Neural progenitor cell (in vitro differentiated cells): ENCODE results near the gene FES. TPM values are rescaled to one million over a fixed set of nuclear protein-coding genes. Genes with fewer than 3 reads are reported as not detected.
A peak's percentile ranks its signal among the peaks of the same experiment; 100 is the strongest.

Source experiments
- DNase-seq: peaks from one replicate; pipeline ENCODE4 v3.0.0-alpha.2; 2016; ENCODE audit warnings: low spot score
- H2AFZ ChIP-seq: fragments of 200-600 bp; sonication (generic); replicated peaks from 2 replicates; pipeline ENCODE4 v1.6.1; 2016; ENCODE audit warnings: antibody characterized with exemption
- H3F3A ChIP-seq: fragments of 200-600 bp; sonication (generic); 2 replicates; pipeline ENCODE4 v1.6.1; 2016; ENCODE audit warnings: antibody characterized with exemption, low read depth
- H3K27ac ChIP-seq: fragments of 200-600 bp; sonication (generic); 2 replicates; pipeline ENCODE4 v1.5.1; 2016; ENCODE audit warnings: mild to moderate bottlenecking
- H3K27me3 ChIP-seq: fragments of 200-600 bp; sonication (generic); 2 replicates; pipeline ENCODE4 v1.6.1; 2016; ENCODE audit warnings: mild to moderate bottlenecking, moderate library complexity
- H3K36me3 ChIP-seq: fragments of 200-600 bp; sonication (generic); 2 replicates; pipeline ENCODE4 v1.5.1; 2016
- H3K4me1 ChIP-seq: fragments of 200-600 bp; sonication (generic); 2 replicates; pipeline ENCODE4 v1.6.1; 2016; ENCODE audit warnings: mixed run types
- H3K4me2 ChIP-seq: fragments of 200-600 bp; sonication (generic); 2 replicates; pipeline ENCODE4 v1.6.1; 2016
- H3K4me3 ChIP-seq: fragments of 200-600 bp; sonication (generic); 2 replicates; pipeline ENCODE4 v1.5.1; 2016
- H3K79me2 ChIP-seq: fragments of 200-600 bp; sonication (generic); 2 replicates; pipeline ENCODE4 v1.6.1; 2016; ENCODE audit warnings: low read depth
- H3K9ac ChIP-seq: fragments of 200-600 bp; sonication (generic); 2 replicates; pipeline ENCODE4 v1.6.1; 2016
- H3K9me3 ChIP-seq: fragments of 200-600 bp; sonication (generic); 2 replicates; pipeline ENCODE4 v1.5.1; 2016; ENCODE audit warnings: low read depth
- H4K20me1 ChIP-seq: fragments of 200-600 bp; sonication (generic); 2 replicates; pipeline ENCODE4 v1.6.1; 2016; ENCODE audit warnings: low read depth
- H3K27ac Mint-ChIP-seq: 3 replicates; pipeline ENCODE4 v1.8.0; 2021; ENCODE audit warnings: mixed read lengths
- H3K27me3 Mint-ChIP-seq: 2 replicates; pipeline ENCODE4 v1.8.0; 2022; ENCODE audit warnings: low read depth, mild to moderate bottlenecking, inconsistent platforms, moderate library complexity, mixed read lengths; ENCODE audit not compliant: insufficient read depth
- H3K36me3 Mint-ChIP-seq: 3 replicates; pipeline ENCODE4 v1.8.0; 2021; ENCODE audit warnings: mixed read lengths
- H3K4me1 Mint-ChIP-seq: 3 replicates; pipeline ENCODE4 v1.8.0; 2021; ENCODE audit warnings: mixed read lengths
- H3K4me3 Mint-ChIP-seq: 3 replicates; pipeline ENCODE4 v1.8.0; 2021; ENCODE audit warnings: mild to moderate bottlenecking, moderate library complexity, mixed read lengths
- H3K9me3 Mint-ChIP-seq: 3 replicates; pipeline ENCODE4 v1.8.0; 2020; ENCODE audit warnings: mixed read lengths
- EZH2 ChIP-seq: fragments of 200-600 bp; sonication (generic); IDR thresholded peaks from 2 replicates; pipeline ENCODE4 v1.6.1; 2017; ENCODE audit warnings: antibody characterized with exemption, mild to moderate bottlenecking, moderate library complexity
- EZH2phosphoT487 ChIP-seq: fragments of 200-600 bp; sonication (generic); IDR thresholded peaks from 2 replicates; pipeline ENCODE4 v1.6.1; 2017; ENCODE audit warnings: antibody characterized with exemption
- total RNA-seq: library from RNA; depleted of rRNA; stranded (reverse); fragments of >200 nt; gene quantifications from 2 replicates; pipeline ENCODE4 v1.2.3, GENCODE V29; 2015; ENCODE audit warnings: low replicate concordance
- TF ChIP-seq, protein P1 (sequence below): fragments of 200-600 bp; sonication (generic); IDR thresholded peaks from 2 replicates; pipeline ENCODE4 v1.5.1; 2017; ENCODE audit warnings: antibody characterized with exemption, mild to moderate bottlenecking

The FES gene
- total RNA-seq, 1 donor from 2014 or later: 11.7 TPM

DNA sequence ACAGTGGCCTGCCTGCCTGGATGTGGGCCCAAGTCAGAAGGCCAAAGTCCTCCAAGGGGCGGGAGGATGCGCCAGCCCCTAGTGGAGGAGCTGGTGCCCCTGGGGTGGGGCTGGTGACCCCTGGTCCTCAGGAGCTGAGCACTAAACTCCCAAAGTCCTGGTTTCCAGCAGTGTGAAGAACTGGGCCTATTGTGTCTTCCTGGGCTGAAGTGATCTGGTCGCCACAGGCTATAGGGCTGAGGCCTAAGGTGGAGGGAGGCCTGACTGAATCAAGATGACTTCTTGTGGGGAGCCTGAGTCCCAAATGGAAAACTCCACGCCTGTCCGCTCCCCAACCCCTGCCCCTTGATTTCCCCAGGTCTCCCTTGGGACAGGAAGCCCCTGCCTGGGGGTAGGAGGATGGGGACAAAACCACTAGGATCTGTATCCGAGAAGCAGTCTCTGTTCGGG lies 753 bp upstream of the FES start:
- Mint-ChIP-seq H3K9me3 (no peaks in the 10 kb centered on the region), H3K27ac (no peak overlapping the region), H3K4me3 (no peak overlapping the region), H3K27me3 (peaks cover 4% of the 10 kb centered on the region), H3K4me1 (peaks cover 17% of the 10 kb centered on the region), H3K36me3 (peaks cover 7% of the 10 kb centered on the region)
- peak overlapping the region; percentile 96 for H2AFZ ChIP-seq
- H3K9me3 ChIP-seq: no peaks in the 10 kb centered on the region
- TF ChIP-seq, protein P1, sequence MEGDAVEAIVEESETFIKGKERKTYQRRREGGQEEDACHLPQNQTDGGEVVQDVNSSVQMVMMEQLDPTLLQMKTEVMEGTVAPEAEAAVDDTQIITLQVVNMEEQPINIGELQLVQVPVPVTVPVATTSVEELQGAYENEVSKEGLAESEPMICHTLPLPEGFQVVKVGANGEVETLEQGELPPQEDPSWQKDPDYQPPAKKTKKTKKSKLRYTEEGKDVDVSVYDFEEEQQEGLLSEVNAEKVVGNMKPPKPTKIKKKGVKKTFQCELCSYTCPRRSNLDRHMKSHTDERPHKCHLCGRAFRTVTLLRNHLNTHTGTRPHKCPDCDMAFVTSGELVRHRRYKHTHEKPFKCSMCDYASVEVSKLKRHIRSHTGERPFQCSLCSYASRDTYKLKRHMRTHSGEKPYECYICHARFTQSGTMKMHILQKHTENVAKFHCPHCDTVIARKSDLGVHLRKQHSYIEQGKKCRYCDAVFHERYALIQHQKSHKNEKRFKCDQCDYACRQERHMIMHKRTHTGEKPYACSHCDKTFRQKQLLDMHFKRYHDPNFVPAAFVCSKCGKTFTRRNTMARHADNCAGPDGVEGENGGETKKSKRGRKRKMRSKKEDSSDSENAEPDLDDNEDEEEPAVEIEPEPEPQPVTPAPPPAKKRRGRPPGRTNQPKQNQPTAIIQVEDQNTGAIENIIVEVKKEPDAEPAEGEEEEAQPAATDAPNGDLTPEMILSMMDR: no peak
- TF ChIP-seq EZH2 (no peak), EZH2phosphoT487 (no peak)
- H3K79me2 ChIP-seq: no peaks in the 10 kb centered on the region
- no peaks in the 10 kb centered on the region for H4K20me1 ChIP-seq
- DNase-seq: no peak
- peak overlapping the region; percentile 29 for H3K4me3 ChIP-seq
- H3K36me3 ChIP-seq: no peaks in the 10 kb centered on the region
- H3K27me3 ChIP-seq: no peaks in the 10 kb centered on the region
- peak overlapping the region; percentile 72 for H3K4me2 ChIP-seq
- no peak overlapping the region for H3K27ac ChIP-seq
- H3K9ac ChIP-seq: peak overlapping the region; percentile 47
- H3K4me1 ChIP-seq: peaks cover 13% of the 10 kb centered on the region
- peaks cover 16% of the 10 kb centered on the region for H3F3A ChIP-seq

DNA sequence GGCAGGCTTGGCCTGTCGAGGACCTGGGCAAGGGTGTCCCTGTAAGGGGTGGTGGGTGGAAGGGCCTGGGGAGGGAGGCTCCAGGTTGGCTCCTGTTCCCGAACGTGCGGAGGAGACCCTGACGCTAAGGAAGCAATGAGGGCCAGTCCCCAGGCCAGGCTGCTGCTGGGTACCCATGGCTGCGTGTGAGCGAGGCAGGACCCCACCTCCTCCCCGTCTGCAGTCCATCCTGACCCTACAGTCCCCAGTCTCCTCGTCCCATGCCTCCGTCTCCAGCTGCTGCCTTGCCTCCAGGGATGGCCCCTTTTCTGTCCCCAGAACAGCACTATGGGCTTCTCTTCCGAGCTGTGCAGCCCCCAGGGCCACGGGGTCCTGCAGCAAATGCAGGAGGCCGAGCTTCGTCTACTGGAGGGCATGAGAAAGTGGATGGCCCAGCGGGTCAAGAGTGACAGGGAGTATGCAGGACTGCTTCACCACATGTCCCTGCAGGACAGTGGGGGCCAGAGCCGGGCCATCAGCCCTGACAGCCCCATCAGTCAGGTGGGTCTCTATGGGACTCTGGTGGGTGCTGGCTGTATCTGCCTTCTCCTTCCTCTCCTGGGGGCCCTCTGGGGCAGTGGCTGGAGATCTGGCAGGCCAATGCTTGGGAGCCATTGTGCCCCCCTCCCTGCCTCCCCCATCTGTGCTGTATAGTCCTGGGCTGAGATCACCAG lies 571 bp downstream of the FES start:
- no peak overlapping the region for H3K27ac Mint-ChIP-seq
- Histone ChIP-seq H2AFZ (peak overlapping the region; percentile 96), H3K36me3 (no peaks in the 10 kb centered on the region), H3K4me3 (peak overlapping the region; percentile 29), H3K9me3 (no peaks in the 10 kb centered on the region), H3K4me1 (peaks cover 13% of the 10 kb centered on the region), H4K20me1 (no peaks in the 10 kb centered on the region), H3K27me3 (no peaks in the 10 kb centered on the region), H3F3A (peaks cover 16% of the 10 kb centered on the region), H3K9ac (peak overlapping the region; percentile 47), H3K27ac (no peak overlapping the region), H3K4me2 (peak overlapping the region; percentile 72), H3K79me2 (no peaks in the 10 kb centered on the region)
- no peaks in the 10 kb centered on the region for H3K36me3 Mint-ChIP-seq
- peak overlapping the region; percentile 41 for H3K4me3 Mint-ChIP-seq
- H3K9me3 Mint-ChIP-seq: no peaks in the 10 kb centered on the region
- peaks cover 6% of the 10 kb centered on the region for H3K27me3 Mint-ChIP-seq
- DNase-seq: no peak
- H3K4me1 Mint-ChIP-seq: peaks cover 17% of the 10 kb centered on the region
- TF ChIP-seq, protein P1: no peak
- TF ChIP-seq EZH2 (no peak), EZH2phosphoT487 (no peak)

DNA sequence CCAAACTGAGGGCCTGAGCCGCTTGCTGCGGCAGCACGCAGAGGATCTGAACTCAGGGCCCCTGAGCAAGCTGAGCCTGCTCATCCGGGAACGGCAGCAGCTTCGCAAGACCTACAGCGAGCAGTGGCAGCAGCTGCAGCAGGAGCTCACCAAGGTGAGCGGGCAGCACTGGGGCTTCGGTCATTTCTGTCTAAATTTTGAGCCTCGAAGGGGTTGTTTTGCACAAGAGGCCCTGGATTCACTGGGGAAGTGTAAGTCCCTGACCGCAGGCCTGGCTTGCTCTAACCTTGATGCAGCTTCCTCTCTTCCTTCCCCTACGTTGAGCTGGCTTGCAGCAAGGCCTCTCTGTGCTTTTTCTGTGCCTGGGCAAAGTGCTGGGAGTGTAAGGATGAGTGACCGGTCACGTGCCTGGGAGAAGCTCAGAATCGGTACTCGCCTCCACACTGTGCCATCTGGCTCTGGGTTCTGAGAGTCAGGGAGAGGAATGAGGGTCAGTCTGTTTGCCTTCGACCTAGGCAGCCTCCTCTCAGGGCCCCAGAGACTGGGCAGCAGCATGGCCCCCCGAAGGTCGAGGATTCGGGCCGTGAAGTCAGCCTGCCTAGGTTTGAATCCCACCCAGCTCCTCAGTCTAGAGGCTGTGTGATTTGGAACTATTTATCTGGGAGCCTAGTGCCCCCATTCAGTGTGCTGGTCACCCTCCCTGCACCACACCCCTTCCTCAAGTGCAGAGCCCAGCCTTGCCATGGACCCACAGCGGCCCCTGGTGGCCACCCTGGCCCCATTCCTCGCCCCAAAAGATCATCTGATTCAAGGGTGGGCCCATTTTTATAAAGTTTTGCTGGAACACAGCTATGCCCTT lies 1.4 kb downstream of the FES start:
- DNase-seq: peak; percentile 85
- Histone ChIP-seq H3K4me1 (peaks cover 13% of the 10 kb centered on the region), H3K79me2 (no peaks in the 10 kb centered on the region), H2AFZ (no peak overlapping the region), H3F3A (peaks cover 16% of the 10 kb centered on the region), H3K9me3 (no peaks in the 10 kb centered on the region), H3K4me3 (no peak overlapping the region), H4K20me1 (no peaks in the 10 kb centered on the region), H3K36me3 (no peaks in the 10 kb centered on the region), H3K9ac (no peak overlapping the region), H3K27ac (no peak overlapping the region), H3K4me2 (no peak overlapping the region), H3K27me3 (no peaks in the 10 kb centered on the region)
- Mint-ChIP-seq H3K27me3 (peaks cover 4% of the 10 kb centered on the region), H3K9me3 (no peaks in the 10 kb centered on the region), H3K36me3 (no peaks in the 10 kb centered on the region), H3K4me1 (peaks cover 17% of the 10 kb centered on the region), H3K27ac (no peak overlapping the region), H3K4me3 (no peak overlapping the region)
- TF ChIP-seq, protein P1: peak; percentile 100
- no peak for TF ChIP-seq EZH2
